Stimulated activated CD8-positive, alpha-beta memory T cell treated with anti-CD3 and anti-CD28 coated beads, Interleukin-7, amount 100 ng/mL, for 48 hours (primary cell): ENCODE measurements around the gene C5orf47.

Experiments
- DNase-seq, 2 donors: peaks; one replicate each; pipeline ENCODE4 v3.0.0-alpha.2; 2020; ENCODE audit warnings: low read depth in 1 of 2; ENCODE audit errors: extremely low read depth in 1 of 2

The C5orf47 gene

GRCh38 chr5:173988554-173989431 lies at the start of gene C5orf47:
Gene C5orf47, plus strand, starts transcription at chr5:173989170. Its CDS starts 94 bp downstream, at chr5:173989264.
- DNase-seq = no peak

GRCh38 chr5:173940269-173940668 lies 48.7 kb upstream of the C5orf47 start:
- DNase-seq = no peak

- no peak for DNase-seq
Observed at GRCh38 chr5:173941102-173941501, 47.9 kb upstream of the C5orf47 start.

- no peak for DNase-seq
Observed at GRCh38 chr5:173941758-173942401, 47.1 kb upstream of the C5orf47 start.

GRCh38 chr5:173944511-173944910 lies 44.5 kb upstream of the C5orf47 start:
- DNase-seq = no peak

GRCh38 chr5:173945160-173945559 lies 43.8 kb upstream of the C5orf47 start:
- no peak for DNase-seq

GRCh38 chr5:173946323-173946722 lies 42.6 kb upstream of the C5orf47 start:
- no peak for DNase-seq

- DNase-seq = no peak
Observed at GRCh38 chr5:173950829-173951228, 38.1 kb upstream of the C5orf47 start.

- no peak for DNase-seq
Observed at GRCh38 chr5:173953528-173954090, 35.4 kb upstream of the C5orf47 start.

GRCh38 chr5:173954671-173955521 lies 34.1 kb upstream of the C5orf47 start:
- no peak for DNase-seq

GRCh38 chr5:173960986-173961385 lies 28.0 kb upstream of the C5orf47 start:
- no peak for DNase-seq

GRCh38 chr5:173961418-173961817 lies 27.6 kb upstream of the C5orf47 start:
- no peak for DNase-seq

GRCh38 chr5:173962436-173962972 lies 26.5 kb upstream of the C5orf47 start:
- DNase-seq = no peak

GRCh38 chr5:173963182-173963838 lies 25.7 kb upstream of the C5orf47 start:
- no peak for DNase-seq

GRCh38 chr5:173963867-173964441 lies 25.0 kb upstream of the C5orf47 start:
- DNase-seq = no peak

- DNase-seq = no peak
Observed at GRCh38 chr5:173964506-173964905, 24.5 kb upstream of the C5orf47 start.

GRCh38 chr5:173967241-173967640 lies 21.7 kb upstream of the C5orf47 start:
- DNase-seq = no peak

- no peak for DNase-seq
Observed at GRCh38 chr5:173968154-173968797, 20.7 kb upstream of the C5orf47 start.
